Left renal cortex interstitium (tissue), 4 donors: ENCODE measurements around the gene SLC26A6. TPM values are rescaled to one million over a fixed set of nuclear protein-coding genes. Genes with fewer than 3 reads are reported as not detected.

Experiments
- DNase-seq, 4 donors: peaks; one replicate each; pipeline ENCODE4 v3.0.0-alpha.2; 2013; ENCODE audit warnings: low read depth in 4 of 4, low spot score in 2 of 4, missing footprints in 1 of 4
- polyA plus RNA-seq, 4 donors: library from polyadenylated mRNA; unstranded; fragments of 120-200 nt; gene quantifications; one replicate each; pipeline ENCODE4 v1.2.1, GENCODE V29; 2013; ENCODE audit not compliant: insufficient read length in 4 of 4

The SLC26A6 gene
- polyA plus RNA-seq, 4 donors = 18.0 to 36.9 (median 27.4) TPM

GRCh38 chr3:48633743-48634142 is 1.5 kb downstream of the SLC26A6 start:
- DNase-seq = no peak

DNA sequence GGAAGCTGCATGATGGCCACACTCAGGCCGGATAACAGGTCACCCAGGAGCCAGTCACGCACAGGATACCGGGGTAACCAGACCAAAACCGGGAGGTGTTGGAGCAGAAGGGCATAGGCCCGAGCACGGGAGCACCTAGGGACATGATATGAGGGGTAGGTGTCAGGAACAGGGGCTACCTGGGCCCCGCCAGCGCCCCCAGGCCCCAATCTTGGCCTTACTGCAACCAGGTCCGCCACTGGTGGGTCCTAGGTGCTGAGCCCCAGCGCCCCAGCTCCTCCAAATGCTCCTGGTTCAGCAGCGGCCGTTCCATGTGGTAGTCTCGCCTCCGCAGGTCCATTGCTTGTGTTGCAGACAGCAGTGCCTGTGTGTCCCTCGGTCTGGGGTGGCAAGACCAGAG is 2.0 kb downstream of the SLC26A6 start:
- no peak for DNase-seq

- no peak for DNase-seq
These were observed 3.5 kb downstream of the SLC26A6 start for GRCh38 chr3:48631516-48632448.

- no peak for DNase-seq
These were observed 4.4 kb downstream of the SLC26A6 start for GRCh38 chr3:48630833-48631232.

DNA sequence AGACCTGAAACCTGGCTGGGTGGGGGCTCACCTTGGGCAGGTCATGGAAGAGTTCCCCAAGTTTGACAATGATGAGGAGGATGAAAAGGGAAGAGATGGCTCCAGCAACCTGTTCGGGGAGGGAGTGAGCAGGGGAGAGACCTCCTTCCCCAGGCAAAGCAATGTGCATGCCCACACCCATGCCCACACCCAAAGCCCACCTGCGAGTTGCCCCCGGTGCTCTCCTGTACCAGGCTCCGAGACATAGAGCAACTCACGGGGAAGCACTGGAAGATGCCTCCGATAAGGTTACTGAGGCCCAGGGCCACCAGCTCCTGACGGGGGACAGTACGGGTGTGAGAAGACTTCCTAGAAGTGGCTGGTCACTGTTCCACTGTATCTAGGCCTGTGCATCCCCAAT is 4.9 kb downstream of the SLC26A6 start:
- no peak for DNase-seq

DNA sequence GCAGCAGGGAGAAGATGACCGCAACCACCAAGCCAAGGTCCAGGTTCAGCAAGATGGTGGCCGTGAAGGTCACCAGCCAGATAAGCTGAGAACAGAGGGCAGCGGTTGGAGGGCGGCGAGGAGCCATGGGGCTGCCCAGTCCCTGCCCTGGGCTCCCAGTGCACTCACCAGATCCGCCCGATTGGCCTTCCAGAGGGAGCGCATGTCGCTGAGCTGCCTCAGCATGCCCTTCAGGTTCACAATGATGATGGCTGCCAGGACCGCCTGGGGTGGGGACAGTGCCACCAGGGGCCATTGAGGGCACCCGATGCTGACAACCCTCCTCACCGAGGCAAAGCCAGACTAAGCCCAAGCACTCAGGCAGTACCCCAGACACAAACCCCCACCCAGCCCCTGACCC is 5.4 kb downstream of the SLC26A6 start:
- no peak for DNase-seq

DNA sequence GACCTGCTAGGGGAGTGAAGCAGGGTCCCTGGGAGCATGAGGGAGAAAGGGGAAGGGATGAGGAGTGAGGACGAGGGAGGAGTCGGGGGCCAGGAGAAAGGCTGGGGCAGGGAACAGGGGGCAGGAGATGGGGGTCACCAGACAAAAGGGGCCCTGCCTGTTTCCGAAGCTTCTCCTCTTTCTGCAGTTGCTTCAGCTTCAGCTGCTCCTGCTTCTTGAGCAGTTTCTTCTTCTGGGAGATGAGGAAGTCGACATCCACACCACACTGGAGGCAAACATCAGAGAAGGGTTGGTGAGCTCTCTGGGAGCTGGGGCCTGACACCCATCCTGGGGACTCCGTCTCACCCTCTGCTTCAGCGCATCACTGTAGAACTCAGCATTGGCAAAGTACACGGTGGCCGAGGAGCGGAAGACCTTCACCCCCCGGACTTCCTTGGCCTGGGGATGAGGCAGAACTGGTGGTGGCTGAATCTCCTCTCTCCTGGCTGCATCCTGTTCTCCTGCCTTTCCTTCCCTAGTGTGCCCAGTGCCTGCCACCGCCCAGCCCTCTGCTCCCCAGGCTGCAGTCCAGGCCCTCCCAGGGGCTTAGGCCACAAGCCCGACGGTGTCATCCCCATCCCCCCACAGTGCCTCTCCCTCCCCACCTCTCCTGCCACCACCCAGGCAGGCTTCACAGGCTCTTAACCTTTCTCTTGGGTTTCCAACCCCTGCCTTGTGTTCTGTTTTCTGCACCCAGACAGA is 6.8 kb downstream of the SLC26A6 start:
- no peak for DNase-seq

GRCh38 chr3:48625600-48625999 is 9.7 kb downstream of the SLC26A6 start:
- no peak for DNase-seq

GRCh38 chr3:48624767-48625166 is 10.5 kb downstream of the SLC26A6 start:
- no peak for DNase-seq

DNA sequence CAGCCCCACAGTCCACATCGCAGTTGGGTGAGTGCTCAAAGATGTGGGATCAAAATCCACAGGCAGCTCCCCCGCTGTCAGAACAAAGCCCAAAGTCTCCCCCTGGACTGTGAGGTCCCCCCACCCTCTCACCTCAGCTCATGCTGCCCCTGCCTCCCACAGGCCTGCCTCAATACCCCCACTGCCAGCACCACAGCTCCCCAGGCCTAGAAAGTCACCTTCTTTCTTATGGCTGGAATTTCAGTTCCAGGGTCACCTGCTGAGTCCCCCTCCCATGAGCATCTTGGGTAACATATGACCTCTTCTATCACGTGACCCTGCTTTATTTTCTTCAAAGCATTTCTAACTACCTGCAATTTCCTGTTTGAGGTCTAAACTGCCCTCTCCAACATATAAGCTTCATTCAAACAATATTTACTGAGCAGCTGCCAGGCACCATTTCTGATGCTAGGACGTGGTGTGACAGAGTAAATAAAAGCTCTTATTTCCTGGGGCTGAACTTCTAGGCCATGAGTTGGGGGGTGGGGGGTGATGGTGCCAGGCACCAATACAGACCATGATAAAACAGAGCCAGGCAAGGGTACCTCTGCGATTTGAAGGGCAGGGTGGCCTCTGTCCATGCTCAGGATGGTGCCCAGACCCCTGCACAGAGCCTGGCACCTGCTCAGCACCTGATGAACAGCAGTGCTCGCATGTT is 11.3 kb downstream of the SLC26A6 start:
- DNase-seq = no peak

DNA sequence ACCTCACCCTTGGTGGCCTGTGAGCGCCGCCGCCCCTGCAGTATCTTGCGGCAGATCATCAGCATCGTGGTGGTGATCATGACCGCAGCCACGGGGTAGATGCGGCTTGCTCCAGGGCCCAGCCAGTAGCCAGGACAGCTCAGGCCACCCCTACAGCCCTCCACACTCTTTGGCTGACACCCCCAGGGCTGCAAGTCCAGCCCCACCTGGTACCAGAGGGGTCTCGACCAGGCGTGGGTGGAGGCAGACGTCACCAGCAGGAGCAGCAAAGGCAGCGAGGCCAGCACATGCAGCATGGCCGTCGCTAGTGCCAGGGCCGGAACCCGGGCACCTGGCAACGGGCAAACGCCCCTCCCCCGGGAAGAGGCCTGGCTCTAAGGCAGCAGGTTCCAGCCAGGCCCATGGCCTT is 13.8 kb downstream of the SLC26A6 start, which contains the start of gene TMEM89:
Gene TMEM89, minus strand, starts transcription at position 309 of the 409 bp plus-strand sequence. Its CDS starts 13 bp downstream, at position 296.
- DNase-seq = no peak

DNA sequence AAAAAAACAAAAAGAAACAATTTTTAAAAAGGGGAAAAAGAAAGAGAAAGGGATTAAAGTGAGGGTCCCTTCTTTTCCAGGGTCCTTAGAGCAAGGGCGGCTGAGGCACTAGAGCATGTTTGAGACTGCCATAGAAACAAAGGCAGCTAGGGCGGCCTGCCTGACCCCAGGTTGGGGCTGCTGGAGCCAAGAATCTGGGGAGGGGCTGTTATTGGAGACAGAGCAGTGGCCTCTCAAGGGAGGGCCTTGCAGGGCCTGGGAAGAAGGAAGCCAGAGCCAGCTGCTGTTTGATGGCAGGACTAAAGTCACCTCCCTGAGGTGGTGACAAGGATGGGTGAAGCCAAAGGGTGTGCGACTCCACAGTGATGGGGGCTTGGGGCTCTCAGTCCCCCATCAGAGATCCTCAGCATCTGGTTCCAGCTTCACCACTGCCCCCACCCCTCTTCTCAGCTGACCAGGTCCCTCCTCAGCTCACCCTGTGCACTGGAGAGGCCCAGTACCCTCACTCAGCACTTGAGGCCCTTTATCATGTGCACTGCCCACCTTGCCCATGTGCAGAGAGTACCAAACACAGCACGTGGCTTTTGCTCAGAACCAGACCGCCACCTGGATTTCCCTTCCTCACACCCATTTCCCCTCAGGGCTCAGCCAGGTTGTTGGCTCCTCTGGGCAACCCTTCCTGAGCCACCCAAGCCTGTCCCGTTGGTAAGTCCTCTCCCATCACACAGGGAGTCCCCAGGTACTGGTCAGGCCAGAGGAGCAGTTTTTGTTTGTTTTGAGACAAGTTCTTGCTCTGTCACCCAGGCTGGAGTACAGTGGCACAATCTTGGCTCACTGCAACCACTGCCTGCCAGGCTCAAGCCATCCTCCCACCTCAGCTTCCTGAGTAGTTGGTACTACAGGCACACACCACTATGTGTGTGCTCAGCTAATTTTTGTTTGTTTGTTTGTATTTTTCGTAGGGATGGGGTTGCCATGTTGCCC is 15.4 kb downstream of the SLC26A6 start:
- no peak for DNase-seq

- DNase-seq = no peak
These were observed 17.7 kb downstream of the SLC26A6 start for GRCh38 chr3:48617559-48617958.

DNA sequence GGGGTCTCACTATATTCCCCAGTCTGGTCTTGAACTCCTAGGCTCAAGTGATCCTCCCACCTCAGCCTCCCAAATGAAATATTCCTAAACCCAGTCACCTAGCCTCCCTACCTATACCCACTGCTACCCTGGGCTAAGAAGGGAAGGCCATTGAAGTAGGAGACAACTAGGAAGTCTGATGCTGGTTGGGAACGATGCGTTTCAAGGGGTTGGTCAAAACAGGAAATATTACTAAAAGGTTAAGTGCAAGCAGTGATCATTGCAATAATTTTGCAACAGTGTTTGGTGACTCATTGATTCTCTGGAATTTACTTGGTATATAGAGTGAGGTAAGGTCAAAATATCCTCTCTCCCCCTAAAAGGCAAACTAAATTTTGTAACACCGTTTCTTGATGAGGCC is 21.2 kb downstream of the SLC26A6 start:
- DNase-seq = no peak

- DNase-seq = no peak
These were observed 23.0 kb downstream of the SLC26A6 start for GRCh38 chr3:48612309-48612708.

- peak; percentile 64 to 88 (median 82) for DNase-seq
These were observed 25.9 kb downstream of the SLC26A6 start, which contains the start of gene UQCRC1 for GRCh38 chr3:48609088-48610005. TSS of gene UQCRC1 (minus strand) at chr3:48609646. CDS start at chr3:48609620, 26 bp downstream.

DNA sequence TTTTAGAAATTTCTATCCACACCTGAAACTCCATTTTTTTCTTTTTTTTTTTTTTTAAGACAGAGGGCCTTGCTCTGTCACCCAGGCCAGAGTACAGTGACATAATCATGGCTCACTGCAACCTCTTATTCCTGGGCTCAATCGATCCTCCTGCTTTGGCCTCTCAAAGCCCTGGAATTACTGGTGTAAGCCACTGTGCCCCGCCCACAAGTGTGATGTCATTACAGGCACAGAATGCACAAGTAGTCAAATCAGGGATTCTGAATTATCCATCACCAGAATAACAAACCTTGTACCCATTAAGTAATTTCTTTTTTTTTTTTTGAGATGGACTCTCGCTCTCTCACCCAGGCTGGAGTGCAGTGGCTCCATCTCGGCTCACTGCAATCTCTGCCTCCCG is 27.7 kb downstream of the SLC26A6 start:
- DNase-seq = no peak

DNA sequence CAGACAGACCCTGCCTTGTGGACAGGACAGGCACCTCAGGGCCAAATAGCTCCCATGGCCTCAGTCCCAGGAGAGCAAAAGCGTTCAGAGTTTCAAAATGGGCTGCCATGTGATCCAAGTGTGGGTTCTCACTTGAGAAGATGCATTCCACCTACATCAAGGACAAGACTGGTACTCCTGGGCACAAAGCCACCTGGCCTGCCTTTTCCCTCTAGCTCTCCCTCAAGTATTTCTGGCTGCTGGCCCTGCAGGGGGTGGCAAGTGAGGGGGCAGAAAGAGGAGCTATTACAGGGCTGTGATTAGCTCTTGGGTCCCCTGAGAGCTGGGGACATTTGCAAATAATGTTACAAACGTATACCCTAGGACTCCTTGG is 33.7 kb downstream of the SLC26A6 start:
- no peak for DNase-seq
